Glutamatergic neuron (in vitro differentiated cells): ENCODE measurements around the gene BRSK2. TPM values are rescaled to one million over a fixed set of nuclear protein-coding genes. Genes with fewer than 3 reads are reported as not detected.

Experiments
- DNase-seq: peaks from one replicate; pipeline ENCODE4 v3.0.0; 2022
- H3K27ac Mint-ChIP-seq: one replicate; pipeline ENCODE4 v1.8.0; 2020; ENCODE audit warnings: mild to moderate bottlenecking, mixed read lengths, inconsistent platforms; ENCODE audit not compliant: unreplicated experiment
- H3K27me3 Mint-ChIP-seq: one replicate; pipeline ENCODE4 v1.8.0; 2020; ENCODE audit warnings: mild to moderate bottlenecking, moderate library complexity, mixed read lengths, inconsistent platforms; ENCODE audit not compliant: unreplicated experiment
- H3K36me3 Mint-ChIP-seq: one replicate; pipeline ENCODE4 v1.8.0; 2020; ENCODE audit warnings: mild to moderate bottlenecking, mixed read lengths, inconsistent platforms; ENCODE audit not compliant: unreplicated experiment
- H3K4me1 Mint-ChIP-seq: one replicate; pipeline ENCODE4 v1.8.0; 2020; ENCODE audit warnings: mild to moderate bottlenecking, low read depth, mixed read lengths, inconsistent platforms; ENCODE audit not compliant: unreplicated experiment
- H3K4me3 Mint-ChIP-seq: one replicate; pipeline ENCODE4 v1.8.0; 2020; ENCODE audit warnings: mild to moderate bottlenecking, mixed read lengths, inconsistent platforms; ENCODE audit not compliant: unreplicated experiment
- H3K9me3 Mint-ChIP-seq: one replicate; pipeline ENCODE4 v1.8.0; 2020; ENCODE audit warnings: mild to moderate bottlenecking, moderate library complexity, mixed read lengths, inconsistent platforms; ENCODE audit not compliant: unreplicated experiment
- total RNA-seq: library from RNA; stranded (reverse); fragmentation: NEBNext Ultra II Directional; extraction: Animal tissue kit (Norgen Biotek cat#: 25700); gene quantifications from one replicate; pipeline ENCODE4 v1.2.1, GENCODE V29; 2021; ENCODE audit not compliant: unreplicated experiment
- TF ChIP-seq, protein P1 (sequence below): fragments of 200-600 bp; sonication (generic); IDR thresholded peaks from one replicate; pipeline ENCODE4 v1.5.0; 2021; ENCODE audit not compliant: partially characterized antibody, unreplicated experiment

The BRSK2 gene
- total RNA-seq, 1 donor from 2014 or later = 207 TPM

DNA sequence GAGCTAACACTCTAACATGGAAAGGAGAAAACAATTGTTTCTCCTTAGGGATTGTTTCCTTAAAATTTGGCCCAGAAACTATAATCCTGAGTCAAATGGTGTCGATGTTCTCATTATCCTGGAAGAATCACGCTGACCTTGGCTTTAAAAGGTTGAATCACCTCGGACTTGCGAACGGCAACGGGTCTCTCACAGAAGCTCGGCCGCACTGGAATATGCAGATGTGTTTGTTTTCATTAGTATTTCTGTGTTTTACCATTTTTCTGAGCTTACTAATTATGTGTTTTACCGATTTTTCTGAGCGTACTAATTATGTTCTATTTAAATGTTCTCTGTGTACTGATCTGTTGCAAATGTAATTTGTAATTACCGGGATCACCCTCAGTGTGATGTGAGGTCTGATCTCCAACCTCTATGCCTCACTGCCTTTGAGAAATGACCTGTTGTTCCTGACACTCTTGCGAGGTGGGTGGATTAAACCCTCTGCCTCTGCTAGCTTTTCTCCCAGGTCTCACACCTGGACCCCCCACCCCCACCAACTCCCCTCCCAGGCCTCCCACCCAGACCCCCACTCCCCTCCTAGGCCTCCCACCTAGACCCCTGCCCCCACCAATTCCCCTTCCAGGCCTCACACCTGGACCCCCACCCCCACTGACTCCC, 38.3 kb upstream of the BRSK2 start:
- DNase-seq = no peak
- Mint-ChIP-seq H3K27ac (peak overlapping the region; percentile 95), H3K4me1 (peaks cover 4% of the 10 kb centered on the region), H3K27me3 (peaks cover 12% of the 10 kb centered on the region), H3K9me3 (peaks cover 5% of the 10 kb centered on the region), H3K4me3 (peak overlapping the region; percentile 4), H3K36me3 (no peaks in the 10 kb centered on the region)
- TF ChIP-seq, protein P1, sequence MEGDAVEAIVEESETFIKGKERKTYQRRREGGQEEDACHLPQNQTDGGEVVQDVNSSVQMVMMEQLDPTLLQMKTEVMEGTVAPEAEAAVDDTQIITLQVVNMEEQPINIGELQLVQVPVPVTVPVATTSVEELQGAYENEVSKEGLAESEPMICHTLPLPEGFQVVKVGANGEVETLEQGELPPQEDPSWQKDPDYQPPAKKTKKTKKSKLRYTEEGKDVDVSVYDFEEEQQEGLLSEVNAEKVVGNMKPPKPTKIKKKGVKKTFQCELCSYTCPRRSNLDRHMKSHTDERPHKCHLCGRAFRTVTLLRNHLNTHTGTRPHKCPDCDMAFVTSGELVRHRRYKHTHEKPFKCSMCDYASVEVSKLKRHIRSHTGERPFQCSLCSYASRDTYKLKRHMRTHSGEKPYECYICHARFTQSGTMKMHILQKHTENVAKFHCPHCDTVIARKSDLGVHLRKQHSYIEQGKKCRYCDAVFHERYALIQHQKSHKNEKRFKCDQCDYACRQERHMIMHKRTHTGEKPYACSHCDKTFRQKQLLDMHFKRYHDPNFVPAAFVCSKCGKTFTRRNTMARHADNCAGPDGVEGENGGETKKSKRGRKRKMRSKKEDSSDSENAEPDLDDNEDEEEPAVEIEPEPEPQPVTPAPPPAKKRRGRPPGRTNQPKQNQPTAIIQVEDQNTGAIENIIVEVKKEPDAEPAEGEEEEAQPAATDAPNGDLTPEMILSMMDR = no peak

DNA sequence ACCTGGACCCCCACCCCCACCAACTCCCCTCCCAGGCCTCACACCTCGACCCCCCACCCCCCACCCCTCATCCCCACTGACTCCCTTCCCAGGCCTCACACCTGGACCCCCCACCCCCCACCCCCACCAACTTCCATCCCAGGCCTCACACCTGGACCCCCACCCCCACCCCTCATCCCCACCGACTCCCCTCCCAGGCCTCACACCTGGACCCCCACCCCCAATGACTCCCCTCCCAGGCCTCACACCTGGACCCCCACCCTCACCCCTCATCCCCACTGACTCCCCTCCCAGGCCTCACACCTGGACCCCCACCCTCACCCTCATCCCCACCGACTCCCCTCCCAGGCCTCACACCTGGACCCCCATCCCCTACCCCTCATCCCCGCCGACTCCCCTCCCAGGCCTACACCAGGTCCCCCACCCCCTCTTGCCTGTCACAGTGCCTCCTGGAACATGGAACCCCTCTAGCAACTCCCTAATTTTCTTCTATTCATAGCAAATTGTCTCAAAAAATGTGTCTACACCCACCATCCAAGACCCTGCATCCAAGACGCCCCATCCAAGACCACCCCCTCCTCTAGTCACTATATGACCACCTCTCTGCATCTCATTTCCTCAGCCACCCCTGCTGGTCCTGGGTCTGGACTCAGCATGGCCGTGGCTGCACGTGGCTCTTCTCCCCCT, 36.9 kb upstream of the BRSK2 start:
- peaks cover 7% of the 10 kb centered on the region for H3K9me3 Mint-ChIP-seq
- DNase-seq = no peak
- TF ChIP-seq, protein P1 = no peak
- H3K27me3 Mint-ChIP-seq = peaks cover 15% of the 10 kb centered on the region
- no peaks in the 10 kb centered on the region for H3K36me3 Mint-ChIP-seq
- no peak overlapping the region for H3K4me3 Mint-ChIP-seq
- peaks cover 4% of the 10 kb centered on the region for H3K4me1 Mint-ChIP-seq
- no peak overlapping the region for H3K27ac Mint-ChIP-seq

DNA sequence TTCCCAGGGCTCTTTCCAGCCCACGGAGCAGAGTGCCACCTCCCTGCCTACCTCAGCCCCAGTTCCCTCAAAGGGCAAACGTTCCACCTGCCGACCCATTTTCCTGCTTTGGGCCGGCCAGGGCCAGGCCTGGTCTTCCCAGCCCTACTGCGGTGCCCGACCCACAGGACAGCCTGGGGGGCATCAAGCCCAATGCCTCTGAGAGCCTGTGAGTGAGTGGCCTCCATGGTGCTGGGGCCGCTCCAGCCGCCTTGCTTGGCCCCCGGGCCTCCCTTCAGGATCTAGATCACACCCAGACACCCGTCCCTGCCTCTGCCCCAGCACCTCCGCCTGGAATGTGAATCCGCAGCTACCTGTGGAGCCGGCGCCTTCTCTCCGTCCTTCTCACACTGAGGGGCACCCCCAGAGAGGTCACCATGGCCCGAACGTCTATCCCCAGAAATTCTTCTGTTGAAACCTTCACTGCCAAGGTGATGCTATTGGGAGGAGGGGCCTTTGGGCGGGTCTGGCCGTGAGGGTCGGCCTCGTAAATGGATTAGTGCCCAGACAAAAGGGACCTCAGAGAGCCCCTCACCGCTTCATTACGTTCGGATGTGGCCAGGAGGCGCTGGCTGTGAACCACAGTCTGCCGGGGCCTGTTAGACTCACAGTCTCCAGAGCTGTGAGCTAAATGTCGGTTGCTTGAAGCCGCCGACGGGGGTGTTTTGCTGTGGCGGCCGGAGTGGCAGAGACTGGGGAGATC, 36.2 kb upstream of the BRSK2 start:
- H3K9me3 Mint-ChIP-seq = peaks cover 7% of the 10 kb centered on the region
- H3K27me3 Mint-ChIP-seq = peaks cover 15% of the 10 kb centered on the region
- no peak overlapping the region for H3K27ac Mint-ChIP-seq
- no peaks in the 10 kb centered on the region for H3K36me3 Mint-ChIP-seq
- H3K4me1 Mint-ChIP-seq = peaks cover 4% of the 10 kb centered on the region
- H3K4me3 Mint-ChIP-seq = no peak overlapping the region
- TF ChIP-seq, protein P1 = no peak
- peak; percentile 37 for DNase-seq

DNA sequence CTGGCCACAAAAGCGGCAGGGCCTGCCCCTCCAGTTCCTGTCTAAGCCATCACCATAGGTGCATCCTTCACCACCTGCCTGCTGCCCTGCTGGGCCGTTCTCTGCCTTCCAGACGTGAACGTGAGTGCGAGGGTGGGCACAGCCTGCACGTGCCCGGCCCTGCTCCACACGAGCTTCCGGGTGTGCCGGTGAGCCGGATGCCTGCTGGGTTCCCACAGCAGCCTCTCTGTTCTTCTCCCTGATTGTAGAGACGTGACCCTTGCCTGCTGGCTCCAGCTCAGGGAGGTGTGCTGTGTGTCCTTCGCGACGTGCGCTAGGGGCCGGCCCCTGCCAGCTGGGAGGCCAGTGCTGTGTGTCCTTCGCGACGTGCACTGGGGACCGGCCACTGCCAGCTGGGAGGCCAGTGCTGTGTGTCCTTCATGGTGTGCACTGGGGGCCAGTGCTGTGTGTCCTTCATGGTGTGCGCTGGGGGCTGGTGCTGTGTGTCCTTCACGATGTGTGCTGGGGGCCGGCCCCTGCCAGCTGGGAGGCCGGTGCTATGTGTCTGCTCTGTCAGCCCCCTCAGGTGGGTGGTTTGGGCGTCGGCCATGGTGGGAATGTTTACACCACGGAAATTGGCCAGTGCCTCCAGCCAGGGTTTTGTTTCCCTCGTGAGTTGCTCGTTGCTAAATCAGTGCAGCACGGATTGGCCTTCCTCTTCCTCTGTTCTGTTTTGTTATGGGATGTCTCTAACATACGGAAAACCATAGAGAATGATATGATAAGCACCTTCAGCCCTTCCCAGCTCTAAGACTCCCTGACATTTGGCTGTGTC, 35.4 kb upstream of the BRSK2 start:
- no peak for DNase-seq
- peaks cover 4% of the 10 kb centered on the region for H3K4me1 Mint-ChIP-seq

More for the DNA sequence above, 35.4 kb upstream of the BRSK2 start:
- H3K36me3 Mint-ChIP-seq = no peaks in the 10 kb centered on the region
- H3K27me3 Mint-ChIP-seq = peaks cover 15% of the 10 kb centered on the region
- TF ChIP-seq, protein P1 = no peak
- peaks cover 7% of the 10 kb centered on the region for H3K9me3 Mint-ChIP-seq
- no peak overlapping the region for H3K27ac Mint-ChIP-seq
- H3K4me3 Mint-ChIP-seq = no peak overlapping the region
